ENCODE results near the gene NTNG1.

The NTNG1 gene

GRCh38 chr1:107525961-107526360, 385.1 kb downstream of the NTNG1 start:
- DNase-seq = no peak

DNA sequence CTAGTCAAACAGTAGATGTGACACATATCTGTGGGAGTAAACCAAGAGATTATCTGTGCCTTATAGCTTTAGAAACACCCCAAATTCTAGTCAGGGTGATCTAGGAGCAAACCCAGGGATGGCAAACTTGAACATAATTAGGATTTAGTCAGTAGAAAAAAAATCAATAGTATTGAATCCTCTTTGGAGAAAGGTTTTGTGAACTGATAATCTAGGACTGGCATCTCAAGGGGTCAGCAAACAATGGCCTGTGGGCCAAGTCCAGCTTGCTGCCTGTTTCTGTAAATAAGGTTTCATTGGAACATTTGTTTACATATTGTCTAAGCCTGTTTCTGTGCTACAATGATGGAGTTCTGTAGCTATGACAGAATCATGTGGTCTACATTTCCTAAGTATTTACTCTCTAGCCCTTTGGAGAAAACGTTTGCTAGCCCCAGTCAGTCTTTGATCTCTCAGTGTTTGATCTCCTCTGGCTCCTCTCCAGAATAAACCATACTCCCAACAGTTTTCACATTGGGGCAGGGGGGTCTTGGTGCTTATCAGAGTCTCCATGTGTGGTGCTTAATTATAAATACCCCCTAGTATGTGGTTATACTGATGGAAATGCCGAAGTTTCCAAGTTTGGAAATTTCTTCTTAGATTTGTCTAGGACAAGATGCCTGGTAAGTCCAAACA, 385.8 kb downstream of the NTNG1 start:
- no peak for DNase-seq

GRCh38 chr1:107529511-107530149, 388.8 kb downstream of the NTNG1 start:
- peak; percentile 38 for DNase-seq

DNA sequence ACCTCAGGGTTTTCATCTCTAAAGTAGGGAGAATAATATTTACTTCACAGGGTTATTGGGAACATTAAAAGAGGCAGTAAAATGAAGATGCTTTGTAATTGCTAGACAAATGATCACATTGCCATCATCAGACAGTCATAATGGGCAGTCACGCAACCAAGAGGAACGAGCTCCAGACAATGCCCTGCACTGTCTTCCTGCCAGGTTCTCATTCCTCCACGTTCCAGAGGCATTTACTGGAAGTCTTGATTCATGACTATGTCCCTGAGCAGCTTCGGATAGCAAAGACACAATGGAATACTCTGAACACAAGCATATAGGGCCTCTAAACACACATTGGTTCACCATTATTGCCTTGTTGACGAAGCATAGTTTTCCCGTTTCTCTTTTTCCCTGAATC, 389.7 kb downstream of the NTNG1 start:
- no peak for DNase-seq

DNA sequence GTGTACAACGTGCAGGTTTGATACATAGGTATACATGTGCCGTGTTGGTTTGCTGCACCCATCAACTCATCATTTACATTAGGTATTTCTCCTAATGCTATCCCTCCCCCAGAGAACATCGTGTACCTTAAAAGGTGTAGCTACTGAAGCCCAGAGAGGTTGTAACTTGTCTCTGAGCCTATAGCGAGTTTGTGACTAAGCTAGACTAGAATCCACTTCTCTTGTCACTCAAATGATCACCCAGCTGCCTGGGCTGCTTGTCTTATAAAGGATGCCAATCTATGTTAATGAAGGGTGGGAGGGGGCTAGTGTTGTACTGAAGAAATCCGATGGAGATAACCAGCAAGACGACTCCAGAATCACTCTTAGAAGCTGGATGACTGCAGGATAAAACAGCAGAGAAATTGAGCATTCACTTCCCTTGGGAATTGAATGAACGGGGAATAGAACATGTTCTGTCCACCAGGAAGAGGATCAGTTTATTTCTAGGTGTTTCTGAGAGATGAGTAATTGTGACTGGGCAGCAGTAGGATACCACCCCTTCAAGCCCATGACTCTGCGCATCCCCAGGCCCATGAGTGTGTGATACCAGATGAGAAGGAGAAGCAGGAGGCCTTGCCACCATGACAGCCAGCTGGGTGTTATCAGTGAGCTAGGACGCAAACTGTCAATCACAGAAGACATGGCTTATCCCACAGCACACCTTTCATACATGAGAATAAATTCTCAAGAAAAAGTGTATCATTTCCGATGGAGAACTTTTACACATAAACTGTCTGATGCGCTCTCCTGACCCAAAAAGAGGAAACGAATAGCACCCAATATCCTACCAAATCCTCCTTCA, 390.4 kb downstream of the NTNG1 start:
- DNase-seq = no peak

DNA sequence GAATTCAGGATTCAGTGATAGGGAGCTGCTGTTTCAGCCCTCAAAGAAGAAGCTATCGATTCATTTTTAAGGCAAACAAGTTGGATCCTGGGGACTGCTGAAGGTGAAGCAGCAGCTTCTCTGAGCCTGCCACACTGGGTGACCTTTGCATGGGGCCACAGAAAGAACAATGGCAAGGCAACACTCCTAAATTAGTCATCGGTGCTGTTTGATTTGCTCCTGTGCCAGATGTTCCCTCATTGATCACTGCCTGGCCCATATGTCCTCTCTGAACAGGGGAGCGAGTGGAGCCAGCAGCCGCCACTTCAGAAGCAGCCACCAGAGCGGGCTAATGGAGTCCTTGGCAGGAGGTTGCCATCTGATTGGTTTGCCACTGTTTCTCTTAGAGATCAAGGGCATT, 391.5 kb downstream of the NTNG1 start:
- DNase-seq = no peak

Data from NCI-H2227 treated with DMSO at 0.1 percent for 48 hours (cell line).